Embryonic facial prominence (tissue), 1 donor: ENCODE measurements around the gene ANK2.
"Not testable (repeated sequence)": the region's sequence is repeated elsewhere in the genome, so short reads cannot be mapped to it uniquely, and the experiment has no call there.

Source experiments
- DNase-seq: peaks from one replicate; pipeline ENCODE4 v3.0.0-alpha.2; 2016; ENCODE audit errors: extremely low spot score

The ANK2 gene

DNA sequence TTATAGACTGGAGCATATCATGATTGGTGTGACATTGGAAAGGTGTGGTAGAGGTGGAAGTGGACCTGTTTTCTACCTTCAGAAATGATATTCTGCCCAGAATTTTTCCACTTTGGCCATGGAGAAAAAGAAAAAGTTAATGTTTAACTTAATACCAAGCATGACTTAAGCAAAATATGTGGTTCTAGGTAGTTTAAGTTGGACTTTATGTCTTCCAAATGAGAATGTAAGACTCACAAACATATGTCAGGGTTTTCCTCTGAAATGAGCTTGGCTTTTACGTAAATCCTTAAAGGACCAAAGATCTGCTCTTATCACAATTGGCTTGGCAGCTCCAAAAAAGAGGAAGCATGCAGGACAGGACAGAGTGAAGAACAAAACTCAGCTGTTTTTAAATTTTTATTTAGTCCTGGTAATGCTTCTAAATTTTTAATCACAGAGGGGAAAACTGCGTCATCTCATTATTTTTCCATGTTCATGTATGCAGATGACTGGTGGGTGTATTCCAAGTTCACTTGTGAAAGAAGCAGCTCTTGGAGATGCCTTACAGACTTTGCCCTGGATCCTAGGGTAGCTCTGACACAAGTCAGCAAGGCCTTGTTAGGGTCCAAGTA, 98.2 kb downstream of the ANK2 start:
- DNase-seq = no peak

- no peak for DNase-seq
These were observed 99.5 kb downstream of the ANK2 start for GRCh38 chr4:113148925-113149324.

GRCh38 chr4:113153529-113154101, 104.2 kb downstream of the ANK2 start:
- DNase-seq = no peak

DNA sequence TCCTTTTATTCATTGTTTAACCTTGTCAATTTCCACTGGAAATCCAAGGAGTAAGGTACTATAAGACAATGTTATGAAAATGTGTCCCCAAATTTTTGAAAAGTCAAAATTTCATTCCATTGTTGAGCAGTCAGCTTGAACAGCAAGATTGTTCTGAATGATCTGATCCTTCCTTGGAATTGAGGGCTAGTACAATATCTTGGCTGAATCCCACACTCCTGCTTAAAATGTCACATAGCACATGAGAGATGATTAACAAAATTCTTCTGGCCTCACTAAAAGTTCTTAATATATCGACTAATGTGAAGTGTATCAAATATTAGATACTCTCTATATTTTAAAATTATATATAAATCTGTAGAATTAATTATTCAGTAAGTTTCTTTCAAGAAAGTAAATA, 104.8 kb downstream of the ANK2 start:
- no peak for DNase-seq

DNA sequence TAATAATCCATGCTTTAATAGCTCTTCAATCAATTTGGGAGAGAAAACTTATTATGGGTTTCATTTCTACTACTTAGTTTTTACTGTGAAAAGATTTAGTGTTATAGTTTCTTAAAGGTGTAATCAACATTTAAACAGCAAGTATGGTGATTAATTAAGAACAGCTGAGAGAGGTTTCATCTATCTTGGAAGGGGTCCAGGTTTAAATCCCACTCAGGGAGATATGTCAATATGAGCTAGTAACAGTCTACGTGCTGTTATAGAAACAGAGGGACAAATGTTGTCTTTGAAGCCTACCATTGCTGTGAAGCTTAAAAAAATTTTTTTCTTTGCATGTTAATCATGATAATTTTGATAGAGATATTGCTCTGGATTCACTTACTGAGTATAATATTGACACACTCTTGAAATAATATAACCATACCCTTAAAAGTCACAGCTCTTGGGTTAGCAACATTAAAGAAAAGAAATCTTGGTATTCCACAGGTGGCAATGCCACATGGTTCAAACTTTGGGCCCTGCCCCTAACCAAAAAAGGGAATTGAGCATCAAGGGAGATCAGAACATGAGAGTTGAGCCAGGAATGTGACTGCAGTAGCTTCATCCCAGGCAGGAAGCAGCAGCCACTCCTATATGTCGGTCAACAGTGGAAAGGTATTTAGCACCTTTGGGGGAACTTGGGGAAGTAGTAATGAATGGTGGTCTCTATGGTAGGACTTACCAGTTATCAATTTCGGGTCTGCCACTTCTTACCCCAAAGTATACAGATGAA, 107.8 kb downstream of the ANK2 start:
- DNase-seq = no peak

DNA sequence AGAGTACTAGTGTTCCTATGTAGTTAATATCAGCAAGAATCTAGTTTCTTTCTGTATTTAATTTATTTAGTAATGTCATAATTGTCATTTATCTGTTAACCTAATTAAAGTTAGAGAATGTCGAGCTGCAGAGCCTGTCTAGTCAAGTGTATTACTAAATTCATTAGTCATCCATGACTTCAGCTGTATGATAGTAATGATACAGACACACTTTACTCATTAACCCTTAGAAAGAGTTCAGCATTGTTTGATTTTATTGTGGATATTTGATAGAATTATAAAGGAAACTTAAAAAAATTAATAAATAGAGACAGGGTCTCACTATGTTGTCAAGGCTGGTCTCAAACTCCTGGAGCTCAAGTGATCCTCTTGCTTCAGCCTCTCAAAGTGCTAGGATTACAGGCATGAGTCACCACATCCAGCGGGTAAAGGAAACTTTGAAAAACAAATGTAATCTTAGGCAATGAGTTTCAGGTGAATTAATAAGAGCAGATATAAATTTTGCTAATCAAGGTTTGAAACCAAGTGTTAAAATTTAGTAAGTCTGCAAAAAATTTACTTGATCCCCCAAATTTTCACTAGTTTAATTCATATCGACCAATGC, 110.6 kb downstream of the ANK2 start:
- DNase-seq = no peak

DNA sequence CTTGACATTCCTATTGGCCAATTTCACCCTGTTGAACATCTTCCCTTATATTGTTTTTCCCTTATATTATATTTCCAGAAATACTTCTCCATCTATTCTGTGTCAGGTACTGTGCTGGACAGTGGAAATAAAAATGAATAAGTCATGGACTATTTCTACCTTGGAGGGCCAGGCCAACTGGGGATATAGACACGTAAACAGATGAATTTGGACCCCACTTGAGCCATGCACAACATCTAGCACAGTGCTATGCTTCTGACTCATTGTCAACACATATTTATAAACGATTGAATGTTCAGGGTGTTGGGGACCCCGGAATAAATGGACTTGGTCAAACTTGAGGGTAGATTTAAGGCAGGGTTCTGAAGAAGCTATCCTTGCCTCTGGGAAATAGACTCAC, 111.1 kb downstream of the ANK2 start:
- DNase-seq = no peak

- DNase-seq = no peak
These were observed 112.6 kb downstream of the ANK2 start for GRCh38 chr4:113162089-113162488.

- DNase-seq = no peak
These were observed 119.9 kb downstream of the ANK2 start for GRCh38 chr4:113169368-113169767.

GRCh38 chr4:113170115-113170804, 120.8 kb downstream of the ANK2 start:
- no peak for DNase-seq

GRCh38 chr4:113170805-113171468, 121.5 kb downstream of the ANK2 start:
- no peak for DNase-seq

- DNase-seq = no peak
These were observed 123.8 kb downstream of the ANK2 start for GRCh38 chr4:113173126-113173792.

GRCh38 chr4:113173793-113174264, 124.4 kb downstream of the ANK2 start:
- DNase-seq = no peak

DNA sequence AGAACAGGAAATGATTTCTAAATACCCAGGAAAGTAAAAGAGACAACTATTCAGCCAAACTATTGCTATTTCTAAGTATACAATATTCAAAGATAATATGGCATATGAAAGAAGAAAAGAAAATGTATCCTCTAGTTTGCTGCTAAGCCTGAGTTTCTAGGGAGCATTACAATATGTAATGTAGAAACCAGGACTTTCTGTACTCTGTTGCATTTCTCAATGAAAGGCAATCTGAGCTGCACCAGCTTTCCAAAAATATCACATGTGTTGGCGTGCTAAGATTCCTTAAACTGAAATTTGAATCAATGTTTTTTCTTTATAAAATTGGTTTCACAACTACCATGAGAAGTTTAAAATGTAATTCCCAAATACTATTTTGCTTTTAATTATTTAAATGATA, 129.6 kb downstream of the ANK2 start:
- no peak for DNase-seq

- no peak for DNase-seq
These were observed 130.5 kb downstream of the ANK2 start for GRCh38 chr4:113179996-113180395.

GRCh38 chr4:113181289-113182007, 132.0 kb downstream of the ANK2 start:
- no peak for DNase-seq

GRCh38 chr4:113183032-113183605, 133.7 kb downstream of the ANK2 start:
- no peak for DNase-seq

GRCh38 chr4:113186220-113186619, 136.8 kb downstream of the ANK2 start:
- DNase-seq = not testable (repeated sequence)

GRCh38 chr4:113186913-113187312, 137.5 kb downstream of the ANK2 start:
- no peak for DNase-seq

- no peak for DNase-seq
These were observed 137.9 kb downstream of the ANK2 start for GRCh38 chr4:113187358-113187757.
